Mesenchymal stem cell (in vitro differentiated cells and primary cell): ENCODE measurements around the gene TMEM121. TPM values are rescaled to one million over a fixed set of nuclear protein-coding genes. Genes with fewer than 3 reads are reported as not detected.

Source experiments
- DNase-seq: peaks from one replicate; pipeline ENCODE4 v3.0.0-alpha.2; 2013
- H2AFZ ChIP-seq: one replicate; pipeline ENCODE4 v1.6.1; 2013; ENCODE audit warnings: low read depth, mild to moderate bottlenecking, control low read depth, inconsistent platforms, low read length, moderate library complexity
- H2AK5ac ChIP-seq: 2 replicates; pipeline ENCODE4 v1.6.1; 2013; ENCODE audit warnings: low read length, moderate library complexity, mild to moderate bottlenecking, inconsistent platforms; ENCODE audit not compliant: severe bottlenecking
- H2BK120ac ChIP-seq: one replicate; pipeline ENCODE4 v1.6.1; 2013; ENCODE audit warnings: low read depth, mild to moderate bottlenecking, inconsistent platforms, low read length, moderate library complexity
- H2BK12ac ChIP-seq, 2 experiments: one replicate each; pipeline ENCODE4 v1.6.1; 2013; ENCODE audit warnings: inconsistent platforms in 2 of 2, low read length in 2 of 2, mild to moderate bottlenecking in 2 of 2, moderate library complexity in 2 of 2, control low read depth in 1 of 2
- H2BK15ac ChIP-seq: one replicate; pipeline ENCODE4 v1.6.1; 2013; ENCODE audit warnings: mild to moderate bottlenecking, low read depth, inconsistent platforms; ENCODE audit not compliant: poor library complexity, severe bottlenecking
- H2BK5ac ChIP-seq: 2 replicates; pipeline ENCODE4 v1.6.1; 2013; ENCODE audit warnings: low read depth, mild to moderate bottlenecking, low read length, control low read depth, inconsistent platforms; ENCODE audit not compliant: poor library complexity, severe bottlenecking
- H3K14ac ChIP-seq, 2 experiments: one replicate each; pipeline ENCODE4 v1.6.1; 2013; ENCODE audit warnings: inconsistent platforms in 2 of 2, low read length in 2 of 2, control low read depth in 1 of 2, mild to moderate bottlenecking in 1 of 2, moderate library complexity in 1 of 2
- H3K18ac ChIP-seq, 2 experiments: one replicate each; pipeline ENCODE4 v1.6.1; 2013; ENCODE audit warnings: inconsistent platforms in 2 of 2, low read length in 2 of 2, control low read depth in 1 of 2, low read depth in 1 of 2, mild to moderate bottlenecking in 1 of 2
- H3K23ac ChIP-seq, 2 experiments: one replicate each; pipeline ENCODE4 v1.6.1; 2013; ENCODE audit warnings: inconsistent platforms in 2 of 2, low read length in 2 of 2, mild to moderate bottlenecking in 2 of 2, moderate library complexity in 2 of 2, control low read depth in 1 of 2
- H3K27ac ChIP-seq: 2 replicates; pipeline ENCODE4 v1.5.1; 2013; ENCODE audit warnings: mild to moderate bottlenecking, moderate library complexity, low read length, control low read depth, inconsistent platforms; ENCODE audit not compliant: poor library complexity, severe bottlenecking
- H3K27me3 ChIP-seq, 2 experiments: 2 replicates each; pipeline versions ENCODE4 v1.6.1 to v1.7.0; 2013; ENCODE audit warnings: low read length in 2 of 2, mild to moderate bottlenecking in 2 of 2, moderate library complexity in 2 of 2, control low read depth in 1 of 2, inconsistent platforms in 1 of 2; ENCODE audit not compliant: control insufficient read depth in 1 of 2, insufficient read depth in 1 of 2
- H3K36me3 ChIP-seq, 2 experiments: 2 replicates each; pipeline versions ENCODE4 v1.6.1 to v1.7.0; 2013; ENCODE audit warnings: low read length in 2 of 2, control low read depth in 1 of 2, inconsistent platforms in 1 of 2, low read depth in 1 of 2, mild to moderate bottlenecking in 1 of 2; ENCODE audit not compliant: insufficient read depth in 2 of 2, control insufficient read depth in 1 of 2
- H3K4ac ChIP-seq, 2 experiments: one replicate each; pipeline ENCODE4 v1.6.1; 2013; ENCODE audit warnings: inconsistent platforms in 2 of 2, low read length in 2 of 2, mild to moderate bottlenecking in 2 of 2, moderate library complexity in 2 of 2, control low read depth in 1 of 2, low read depth in 1 of 2
- H3K4me1 ChIP-seq: 2 replicates; pipeline ENCODE4 v1.6.1; 2013; ENCODE audit warnings: low read depth, low read length, control low read depth; ENCODE audit not compliant: control insufficient read depth, insufficient read depth
- H3K4me2 ChIP-seq: 2 replicates; pipeline ENCODE4 v1.6.1; 2013; ENCODE audit warnings: low read length, mild to moderate bottlenecking, inconsistent platforms; ENCODE audit not compliant: poor library complexity, severe bottlenecking
- H3K4me3 ChIP-seq, 2 experiments: 2 replicates each; pipeline versions ENCODE4 v1.5.1 to v1.7.0; 2013; ENCODE audit warnings: low read length in 2 of 2, mild to moderate bottlenecking in 2 of 2, control low read depth in 1 of 2, low read depth in 1 of 2; ENCODE audit not compliant: insufficient read depth in 1 of 2
- H3K79me1 ChIP-seq: replicated peaks from 2 replicates; pipeline ENCODE4 v1.6.1; 2013; ENCODE audit warnings: mild to moderate bottlenecking, control low read depth, low read length, inconsistent platforms; ENCODE audit not compliant: poor library complexity, severe bottlenecking
- H3K9ac ChIP-seq: 2 replicates; pipeline ENCODE4 v1.7.0; 2013; ENCODE audit warnings: mild to moderate bottlenecking, low read length, moderate library complexity
- H3K9me3 ChIP-seq: 2 replicates; pipeline ENCODE4 v1.7.0; 2013; ENCODE audit warnings: mild to moderate bottlenecking, low read length; ENCODE audit not compliant: control insufficient read depth
- H4K8ac ChIP-seq: one replicate; pipeline ENCODE4 v1.6.1; 2013; ENCODE audit warnings: inconsistent platforms, mild to moderate bottlenecking, low read length, moderate library complexity
- H4K91ac ChIP-seq: one replicate; pipeline ENCODE4 v1.6.1; 2013; ENCODE audit warnings: mild to moderate bottlenecking, low read length, inconsistent platforms
- WGBS: methylation state at CpG from one replicate; pipeline ENCODE4 v1.1.7; 2013; ENCODE audit warnings: mixed read lengths; 5-methylcytosine and 5-hydroxymethylcytosine counted together
- polyA plus RNA-seq, 2 experiments: library from polyadenylated mRNA; stranded (reverse); fragments of 200-250 nt; gene quantifications; one replicate each; pipeline ENCODE4 v1.2.3, GENCODE V29; 2013

Gene TMEM121
- 0.87 TPM for polyA plus RNA-seq (2013, experiment 1 of 2)
- polyA plus RNA-seq (2013, experiment 2 of 2) = 1.2 TPM

GRCh38 chr14:105525861-105526775 is at the start of gene TMEM121:
Gene TMEM121, plus strand, starts transcription at chr14:105526583. Its CDS starts 2,252 bp downstream, at chr14:105528835.
- Histone ChIP-seq H3K4me2 (peak within 1 kb of the TSS; percentile 62), H2BK120ac (no peak within 1 kb of the TSS), H3K36me3 (peaks cover 0 to 9% of the 10 kb centered on the region in 2 experiments), H2AFZ (peak within 1 kb of the TSS; percentile 51), H3K23ac (no peak within 1 kb of the TSS), H3K4me1 (peaks cover 14% of the 10 kb centered on the region), H3K79me1 (no peaks in the 10 kb centered on the region), H3K9me3 (no peaks in the 10 kb centered on the region), H2AK5ac (no peak within 1 kb of the TSS), H3K4ac (no peak within 1 kb of the TSS), H3K9ac (peak within 1 kb of the TSS; percentile 36), H3K4me3 (peak within 1 kb of the TSS; percentile 45 to 75), H3K18ac (peak within 1 kb of the TSS in 1 of 2 experiments; percentile 38), H2BK15ac (no peak within 1 kb of the TSS), H3K14ac (peak within 1 kb of the TSS in 1 of 2 experiments; percentile 15), H4K91ac (peak within 1 kb of the TSS; percentile 7), H2BK5ac (no peak within 1 kb of the TSS), H2BK12ac (no peak within 1 kb of the TSS), H4K8ac (no peak within 1 kb of the TSS), H3K27me3 (peaks cover 4 to 41% of the 10 kb centered on the region in 2 experiments), H3K27ac (no peak within 1 kb of the TSS)
- WGBS = 58% methylated on average over 19 of the region's 88 CpGs
- DNase-seq = no peak

- Histone ChIP-seq H3K27ac (no peak overlapping the region), H2BK5ac (no peak overlapping the region), H3K4me2 (no peak overlapping the region), H2BK15ac (peak overlapping the region; percentile 75), H3K27me3 (peaks cover 15 to 24% of the 10 kb centered on the region in 2 experiments), H3K9ac (peak overlapping the region; percentile 77), H3K18ac (peak overlapping the region in 1 of 2 experiments; percentile 86), H3K4me3 (peak overlapping the region in 1 of 2 experiments; percentile 77), H2BK12ac (peak overlapping the region in 1 of 2 experiments; percentile 84), H4K91ac (no peak overlapping the region), H3K9me3 (no peaks in the 10 kb centered on the region), H3K79me1 (no peaks in the 10 kb centered on the region), H2AFZ (no peak overlapping the region), H2AK5ac (no peak overlapping the region), H2BK120ac (no peak overlapping the region), H3K4me1 (peaks cover 78% of the 10 kb centered on the region), H3K14ac (peak overlapping the region in 1 of 2 experiments; percentile 89), H3K23ac (peak overlapping the region in 1 of 2 experiments; percentile 23), H3K36me3 (peaks cover 0 to 6% of the 10 kb centered on the region in 2 experiments), H4K8ac (peak overlapping the region; percentile 78), H3K4ac (peak overlapping the region; percentile 13 to 63)
- 75% methylated on average over 14 of the region's 16 CpGs for WGBS
- DNase-seq = no peak
Observed at GRCh38 chr14:105476831-105477659, 49.3 kb upstream of the TMEM121 start.

DNA sequence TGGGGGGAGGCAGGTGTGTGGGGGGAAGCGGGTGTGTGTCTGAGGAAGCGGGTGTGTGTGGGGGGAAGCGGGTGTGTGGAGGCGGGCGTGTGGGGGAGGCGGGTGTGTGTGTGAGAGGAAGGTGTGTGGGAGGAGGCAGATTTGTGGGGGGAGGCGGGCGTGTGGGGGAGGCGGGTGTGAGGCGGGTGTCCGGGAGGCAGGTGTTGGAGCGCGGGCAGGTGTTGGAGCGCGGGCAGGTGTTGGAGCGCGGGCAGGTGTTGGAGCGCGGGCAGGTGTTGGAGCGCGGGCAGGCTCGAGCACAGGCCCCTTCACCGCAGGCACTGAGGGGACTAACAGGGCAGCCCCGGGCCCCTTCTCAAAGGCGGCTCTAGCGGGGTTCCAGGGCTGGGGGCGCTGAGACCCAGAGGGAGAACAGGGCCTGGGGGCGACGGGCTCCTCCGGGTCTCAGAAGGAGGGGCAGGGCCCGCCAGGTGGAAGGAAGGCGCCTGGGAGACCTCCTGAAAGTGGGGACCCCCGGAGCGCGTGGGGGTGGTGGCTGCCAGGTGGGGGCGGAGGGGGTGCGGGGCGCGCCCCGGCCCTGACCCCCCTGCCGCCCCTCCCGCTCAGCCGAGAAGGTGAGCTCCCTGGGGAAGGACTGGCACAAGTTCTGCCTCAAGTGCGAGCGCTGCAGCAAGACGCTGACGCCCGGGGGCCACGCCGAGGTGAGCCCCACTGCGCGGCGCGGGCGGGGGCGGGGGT is 48.6 kb upstream of the TMEM121 start:
- H3K4me1 ChIP-seq = peaks cover 83% of the 10 kb centered on the region
- no peak for DNase-seq
- no peak overlapping the region for H3K14ac ChIP-seq
- peak overlapping the region in 1 of 2 experiments; percentile 49 for H3K23ac ChIP-seq
- H3K36me3 ChIP-seq = peaks cover 0 to 2% of the 10 kb centered on the region in 2 experiments
- H4K91ac ChIP-seq = peak overlapping the region; percentile 60
- WGBS = 34% methylated on average over 27 of the region's 56 CpGs
- no peaks in the 10 kb centered on the region for H3K79me1 ChIP-seq
- no peak overlapping the region for H2BK5ac ChIP-seq
- no peak overlapping the region for H2AK5ac ChIP-seq
- no peak overlapping the region for H2BK12ac ChIP-seq
- no peak overlapping the region for H2BK15ac ChIP-seq
- H3K18ac ChIP-seq = no peak overlapping the region
- H2AFZ ChIP-seq = no peak overlapping the region
- H3K27me3 ChIP-seq = peaks cover 15 to 24% of the 10 kb centered on the region in 2 experiments
- no peaks in the 10 kb centered on the region for H3K9me3 ChIP-seq
- no peak overlapping the region for H4K8ac ChIP-seq
- no peak overlapping the region for H3K4me3 ChIP-seq
- H3K27ac ChIP-seq = no peak overlapping the region
- H3K4ac ChIP-seq = no peak overlapping the region
- no peak overlapping the region for H2BK120ac ChIP-seq
- H3K4me2 ChIP-seq = no peak overlapping the region
- no peak overlapping the region for H3K9ac ChIP-seq
